ENCODE measurements around the gene FGR.

- no peak for TF ChIP-seq POLR2AphosphoS5 (IDR thresholded peaks at IDR 0.05; ENCODE audit: borderline replicate concordance, low read depth, low read length)
- TF ChIP-seq EZH2 (IDR thresholded peaks at IDR 0.05): no peak
- TF ChIP-seq FOXP2 (optimal IDR thresholded peaks at IDR 0.05; ENCODE audit: control extremely low read depth, extremely low read length, insufficient read depth): no peak
Measured at GRCh38 chr1:27644369-27645070, 9.5 kb upstream of the FGR start.
